Measurements from ENCODE around the gene FGF4. TPM values are rescaled to one million over a fixed set of nuclear protein-coding genes. Genes with fewer than 3 reads are reported as not detected.

The FGF4 gene
- total RNA-seq, 4 donors from 2014 or later = not detected

DNA sequence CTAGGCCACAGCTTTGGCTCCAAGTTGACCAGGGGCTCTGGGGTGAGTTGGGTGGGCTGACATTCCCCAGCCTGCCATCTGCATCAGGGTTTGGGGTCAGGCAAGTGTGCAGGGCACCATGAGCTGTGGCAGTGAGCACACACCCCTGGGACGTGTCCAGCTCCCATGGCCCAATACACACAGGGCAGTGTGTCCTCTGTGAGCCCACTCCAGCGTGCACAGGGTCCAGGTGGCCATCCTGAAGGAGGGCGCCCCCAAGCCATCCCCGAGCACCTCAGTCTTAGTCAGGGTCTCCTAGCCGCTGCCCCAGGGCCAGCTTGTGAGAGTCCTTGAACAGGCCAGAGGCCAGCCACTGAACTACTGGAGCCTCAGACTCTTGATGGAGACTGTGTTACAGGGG, 45.3 kb upstream of the FGF4 start:
- Histone ChIP-seq H3K27ac (replicated peaks in 1 of 4) (no peak overlapping the region), H3K36me3 (no peaks in the 10 kb centered on the region), H3K27me3 (peaks cover 0 to 99% (median 18%) of the 10 kb centered on the region in 4 donors), H3K9me3 (no peaks in the 10 kb centered on the region), H3K4me1 (peaks cover 3 to 23% (median 12%) of the 10 kb centered on the region in 4 donors), H3K4me3 (no peak overlapping the region)
- intact Hi-C loops (cut with DNase I) = no loop called here
- 60% methylated on average over 1 of the region's 5 CpGs for WGBS
- DNase-seq (ENCODE audit: extremely low spot score) = no peak
- TF ChIP-seq POLR2AphosphoS5 (IDR thresholded peaks at IDR 0.05) = no peak
- TF ChIP-seq CTCF (IDR thresholded peaks at IDR 0.05) = no peak
- TF ChIP-seq POLR2A (IDR thresholded peaks at IDR 0.05; ENCODE audit: low read depth) = no peak
- no peak for TF ChIP-seq EP300 (IDR thresholded peaks at IDR 0.05)

- no peaks in the 10 kb centered on the region for H3K9me3 ChIP-seq
- no peaks in the 10 kb centered on the region for H3K36me3 ChIP-seq
- H3K4me1 ChIP-seq = peaks cover 3 to 23% (median 12%) of the 10 kb centered on the region in 4 donors
- intact Hi-C loops (cut with DNase I) = no loop called here
- H3K4me3 ChIP-seq = no peak overlapping the region
- no peak for TF ChIP-seq POLR2AphosphoS5 (IDR thresholded peaks at IDR 0.05)
- no peak for TF ChIP-seq EP300 (IDR thresholded peaks at IDR 0.05)
- TF ChIP-seq CTCF (IDR thresholded peaks at IDR 0.05) = no peak
- no peak for TF ChIP-seq POLR2A (IDR thresholded peaks at IDR 0.05; ENCODE audit: low read depth)
- WGBS = 3% methylated on average over 30 of the region's 40 CpGs
- DNase-seq (ENCODE audit: extremely low spot score) = no peak
- H3K27ac ChIP-seq (replicated peaks in 1 of 4) = no peak overlapping the region
- peaks cover 0 to 98% (median 18%) of the 10 kb centered on the region in 4 donors for H3K27me3 ChIP-seq
These were observed 44.5 kb upstream of the FGF4 start for GRCh38 chr11:69819541-69820070.

GRCh38 chr11:69818603-69819441, 43.7 kb upstream of the FGF4 start, which contains the start of gene FGF3:
Gene FGF3, minus strand, starts transcription at chr11:69819416. Its CDS starts 483 bp downstream, at chr11:69818933.
- DNase-seq (ENCODE audit: extremely low spot score) = no peak
- Histone ChIP-seq H3K27ac (replicated peaks in 1 of 4) (no peak within 1 kb of the TSS), H3K4me3 (no peak within 1 kb of the TSS), H3K36me3 (no peaks in the 10 kb centered on the region), H3K27me3 (peaks cover 0 to 99% (median 18%) of the 10 kb centered on the region in 4 donors), H3K4me1 (peaks cover 3 to 23% (median 12%) of the 10 kb centered on the region in 4 donors), H3K9me3 (no peaks in the 10 kb centered on the region)
- 2% methylated on average over 41 of the region's 105 CpGs for WGBS
- intact Hi-C loops (cut with DNase I) = no loop called here
- TF ChIP-seq POLR2A (IDR thresholded peaks at IDR 0.05; ENCODE audit: low read depth) (no peak), EP300 (IDR thresholded peaks at IDR 0.05) (no peak), POLR2AphosphoS5 (IDR thresholded peaks at IDR 0.05) (no peak), CTCF (IDR thresholded peaks at IDR 0.05) (no peak)

DNA sequence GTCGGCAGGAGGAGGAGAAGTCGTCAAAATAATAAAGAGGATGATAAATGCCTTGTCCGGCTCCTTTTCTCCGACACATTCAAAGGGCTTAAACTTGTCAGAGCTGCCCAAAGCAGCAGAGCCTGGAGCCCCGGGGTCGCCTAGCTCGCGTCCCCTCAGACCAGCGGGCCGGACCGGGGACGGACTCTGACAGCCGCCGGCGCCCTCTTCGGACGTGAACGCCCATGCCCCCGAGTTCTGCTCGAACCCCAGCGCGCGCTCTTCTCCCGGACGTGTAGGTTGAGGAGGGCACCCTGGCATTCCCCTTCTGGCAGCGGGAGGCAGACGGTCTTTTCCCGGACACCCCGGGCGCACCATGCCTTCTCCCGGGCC, 43.1 kb upstream of the FGF4 start:
- intact Hi-C loops (cut with DNase I) = no loop called here
- H3K27me3 ChIP-seq = peaks cover 0 to 97% (median 18%) of the 10 kb centered on the region in 4 donors

More for the DNA sequence above, 43.1 kb upstream of the FGF4 start:
- TF ChIP-seq CTCF (IDR thresholded peaks at IDR 0.05) = no peak
- no peak for TF ChIP-seq POLR2A (IDR thresholded peaks at IDR 0.05; ENCODE audit: low read depth)
- TF ChIP-seq EP300 (IDR thresholded peaks at IDR 0.05) = no peak
- TF ChIP-seq POLR2AphosphoS5 (IDR thresholded peaks at IDR 0.05) = no peak
- 3% methylated on average over 14 of the region's 31 CpGs for WGBS
- peaks cover 3 to 23% (median 12%) of the 10 kb centered on the region in 4 donors for H3K4me1 ChIP-seq
- no peak overlapping the region for H3K27ac ChIP-seq (replicated peaks in 1 of 4)
- H3K4me3 ChIP-seq = no peak overlapping the region
- no peaks in the 10 kb centered on the region for H3K36me3 ChIP-seq
- H3K9me3 ChIP-seq = no peaks in the 10 kb centered on the region
- DNase-seq (ENCODE audit: extremely low spot score) = no peak

Measured in esophagus muscularis mucosa (tissue), 4 donors.